CD14-positive monocyte (primary cell): ENCODE results near the gene TUBG2. TPM values are rescaled to one million over a fixed set of nuclear protein-coding genes. Genes with fewer than 3 reads are reported as not detected.

Experiments
- DNase-seq, 3 donors: peaks; one replicate each; pipeline ENCODE4 v3.0.0-alpha.2; 2011 to 2022
- H2AFZ ChIP-seq: 2 replicates; pipeline ENCODE4 v1.6.0; 2012; ENCODE audit warnings: mild to moderate bottlenecking, low read depth, low read length, inconsistent platforms; ENCODE audit not compliant: insufficient read depth, poor library complexity, severe bottlenecking
- H3K27ac ChIP-seq, 2 donors: 1 replicate in 1 of 2; 2 replicates in 1 of 2; pipeline ENCODE4 v1.5.1; 2012 to 2013; ENCODE audit warnings: low read length in 2 of 2, control low read depth in 1 of 2, inconsistent platforms in 1 of 2, low read depth in 1 of 2, mild to moderate bottlenecking in 1 of 2
- H3K27me3 ChIP-seq, 2 donors: one replicate each; pipeline versions ENCODE4 v1.6.0 to v1.6.1; 2011 to 2013; ENCODE audit warnings: low read length in 2 of 2; ENCODE audit not compliant: control insufficient read depth in 2 of 2, insufficient read depth in 2 of 2
- H3K36me3 ChIP-seq, 2 donors: replicated peaks in 1 of 2; 1 replicate in 1 of 2; 2 replicates in 1 of 2; pipeline versions ENCODE4 v1.5.1 to v1.6.1; 2012 to 2013; ENCODE audit warnings: low read length in 2 of 2, control low read depth in 1 of 2, inconsistent platforms in 1 of 2, mild to moderate bottlenecking in 1 of 2; ENCODE audit not compliant: insufficient read depth in 2 of 2, control insufficient read depth in 1 of 2
- H3K4me1 ChIP-seq, 2 donors: 1 replicate in 1 of 2; 2 replicates in 1 of 2; pipeline versions ENCODE4 v1.5.1 to v1.6.1; 2012 to 2013; ENCODE audit warnings: low read length in 2 of 2, control low read depth in 1 of 2, inconsistent platforms in 1 of 2, mild to moderate bottlenecking in 1 of 2, moderate library complexity in 1 of 2; ENCODE audit not compliant: insufficient read depth in 2 of 2, control insufficient read depth in 1 of 2
- H3K4me2 ChIP-seq: replicated peaks from 2 replicates; pipeline ENCODE3; 2012; ENCODE audit warnings: low read length, moderate library complexity, mild to moderate bottlenecking; ENCODE audit not compliant: poor library complexity, severe bottlenecking; ENCODE audit errors: extremely low read depth
- H3K4me3 ChIP-seq, 3 experiments: fragments of 200-600 bp in 1 of 3; sonication (generic) in 1 of 3; replicated peaks in 1 of 3; 1 replicate in 2 of 3; 2 replicates in 1 of 3; pipeline ENCODE4 v1.5.1; 2011 to 2013; ENCODE audit warnings: low read length in 3 of 3, mild to moderate bottlenecking in 3 of 3, control low read depth in 2 of 3, low read depth in 2 of 3, inconsistent platforms in 1 of 3, moderate library complexity in 1 of 3
- H3K79me2 ChIP-seq: 2 replicates; pipeline ENCODE4 v1.6.0; 2012; ENCODE audit warnings: mild to moderate bottlenecking, control low read depth, inconsistent platforms, low read length, moderate library complexity; ENCODE audit not compliant: insufficient read depth
- H3K9ac ChIP-seq: 2 replicates; pipeline ENCODE4 v1.6.0; 2017; ENCODE audit warnings: low read length, mild to moderate bottlenecking; ENCODE audit not compliant: insufficient read depth, poor library complexity, severe bottlenecking
- H3K9me3 ChIP-seq, 2 donors: replicated peaks in 1 of 2; 1 replicate in 1 of 2; 2 replicates in 1 of 2; pipeline versions ENCODE4 v1.5.1 to v1.6.1; 2012 to 2013; ENCODE audit warnings: low read length in 2 of 2, control low read depth in 1 of 2; ENCODE audit not compliant: control insufficient read depth in 1 of 2, insufficient read depth in 1 of 2
- H4K20me1 ChIP-seq: 2 replicates; pipeline ENCODE4 v1.6.0; 2012; ENCODE audit warnings: mild to moderate bottlenecking, low read length, control low read depth, moderate library complexity; ENCODE audit not compliant: insufficient read depth
- H3K27ac Mint-ChIP-seq, 7 donors: one replicate each; pipeline ENCODE4 v1.8.0; 2020; ENCODE audit warnings: mild to moderate bottlenecking in 7 of 7, mixed read lengths in 7 of 7, moderate library complexity in 6 of 7, inconsistent platforms in 2 of 7
- H3K27me3 Mint-ChIP-seq, 3 donors: one replicate each; pipeline ENCODE4 v1.8.0; 2021 to 2022; ENCODE audit warnings: low read depth in 3 of 3, mild to moderate bottlenecking in 3 of 3, mixed read lengths in 3 of 3, moderate library complexity in 3 of 3, inconsistent platforms in 1 of 3
- H3K36me3 Mint-ChIP-seq, 2 donors: one replicate each; pipeline ENCODE4 v1.8.0; 2020; ENCODE audit warnings: mixed read lengths in 2 of 2, inconsistent platforms in 1 of 2, mild to moderate bottlenecking in 1 of 2
- H3K4me1 Mint-ChIP-seq: one replicate; pipeline ENCODE4 v1.8.0; 2020; ENCODE audit warnings: mild to moderate bottlenecking, mixed read lengths
- H3K4me3 Mint-ChIP-seq, 2 donors: one replicate each; pipeline ENCODE4 v1.8.0; 2020; ENCODE audit warnings: mild to moderate bottlenecking in 2 of 2, mixed read lengths in 2 of 2, moderate library complexity in 1 of 2
- H3K9me3 Mint-ChIP-seq, 7 donors: one replicate each; pipeline ENCODE4 v1.8.0; 2020 to 2022; ENCODE audit warnings: mixed read lengths in 7 of 7, mild to moderate bottlenecking in 6 of 7, moderate library complexity in 6 of 7, inconsistent platforms in 2 of 7
- WGBS: methylation state at CpG from one replicate; pipeline ENCODE4 v1.1.5; 2013; ENCODE audit warnings: missing lambda C conversion rate; ENCODE audit not compliant: insufficient coverage; 5-methylcytosine and 5-hydroxymethylcytosine counted together
- intact Hi-C, 2 donors: fragments of 100-400 bp; cut with micrococcal nuclease; formaldehyde crosslinking; loops; one replicate each; pipeline versions ENCODE4 v1.15.0 to v1.15.1; 2023
- polyA plus RNA-seq, 3 donors: library from polyadenylated mRNA; depleted of rRNA in 1 of 3; unstranded in 2 of 3; stranded (reverse) in 1 of 3; fragments of 300-500 nt in 2 of 3; fragments of >200 nt in 1 of 3; fragmentation: Illumina TruSeq in 2 of 3; gene quantifications; 1 replicate in 2 of 3; 2 replicates in 1 of 3; pipeline ENCODE4 v1.2.3, GENCODE V29; 2012 to 2021
- TF ChIP-seq, protein P1 (sequence below): fragments of 200-600 bp; IDR thresholded peaks from one replicate; pipeline ENCODE4 v1.8.0; 2022; ENCODE audit warnings: antibody characterized with exemption, mild to moderate bottlenecking

The TUBG2 gene
- polyA plus RNA-seq, 3 donors: 0.31 to 7.3 (median 0.47) TPM

DNA sequence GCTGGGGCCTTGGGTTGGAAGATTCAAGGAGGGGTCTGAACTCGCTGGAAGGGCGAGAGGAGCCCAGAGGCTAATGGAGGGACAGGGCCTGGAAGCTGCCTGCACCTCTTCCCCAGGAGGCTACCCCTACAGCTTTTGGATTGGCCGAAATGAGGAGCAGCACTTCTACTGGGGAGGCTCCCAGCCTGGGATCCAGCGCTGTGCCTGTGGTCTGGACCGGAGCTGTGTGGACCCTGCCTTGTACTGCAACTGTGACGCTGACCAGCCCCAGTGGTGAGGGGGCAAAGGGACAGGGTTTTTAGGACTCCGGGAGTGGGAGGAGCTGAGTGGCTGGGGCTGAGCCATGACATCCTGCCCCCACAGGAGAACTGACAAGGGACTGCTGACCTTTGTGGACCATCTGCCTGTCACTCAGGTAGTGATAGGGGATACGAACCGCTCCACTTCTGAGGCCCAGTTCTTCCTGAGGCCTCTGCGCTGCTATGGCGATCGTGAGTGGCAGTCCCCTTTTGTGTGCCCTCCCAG lies 32.0 kb downstream of the TUBG2 start:
- no peak overlapping the region for H3K4me2 ChIP-seq
- H3K36me3 ChIP-seq: peaks cover 0 to 3% of the 10 kb centered on the region in 2 donors
- WGBS: 95% methylated on average over 11 of the region's 12 CpGs
- H3K9me3 ChIP-seq: no peaks in the 10 kb centered on the region
- no peaks in the 10 kb centered on the region for H3K4me1 ChIP-seq
- DNase-seq: no peak
- Mint-ChIP-seq H3K4me3 (no peak overlapping the region), H3K27me3 (peaks cover 0 to 12% (median 0%) of the 10 kb centered on the region in 3 donors), H3K9me3 (no peaks in the 10 kb centered on the region), H3K27ac (peak overlapping the region in 2 of 7 donors; percentile 36 to 37), H3K36me3 (peaks cover 5 to 6% of the 10 kb centered on the region in 2 donors), H3K4me1 (no peaks in the 10 kb centered on the region)
- TF ChIP-seq, protein P1, sequence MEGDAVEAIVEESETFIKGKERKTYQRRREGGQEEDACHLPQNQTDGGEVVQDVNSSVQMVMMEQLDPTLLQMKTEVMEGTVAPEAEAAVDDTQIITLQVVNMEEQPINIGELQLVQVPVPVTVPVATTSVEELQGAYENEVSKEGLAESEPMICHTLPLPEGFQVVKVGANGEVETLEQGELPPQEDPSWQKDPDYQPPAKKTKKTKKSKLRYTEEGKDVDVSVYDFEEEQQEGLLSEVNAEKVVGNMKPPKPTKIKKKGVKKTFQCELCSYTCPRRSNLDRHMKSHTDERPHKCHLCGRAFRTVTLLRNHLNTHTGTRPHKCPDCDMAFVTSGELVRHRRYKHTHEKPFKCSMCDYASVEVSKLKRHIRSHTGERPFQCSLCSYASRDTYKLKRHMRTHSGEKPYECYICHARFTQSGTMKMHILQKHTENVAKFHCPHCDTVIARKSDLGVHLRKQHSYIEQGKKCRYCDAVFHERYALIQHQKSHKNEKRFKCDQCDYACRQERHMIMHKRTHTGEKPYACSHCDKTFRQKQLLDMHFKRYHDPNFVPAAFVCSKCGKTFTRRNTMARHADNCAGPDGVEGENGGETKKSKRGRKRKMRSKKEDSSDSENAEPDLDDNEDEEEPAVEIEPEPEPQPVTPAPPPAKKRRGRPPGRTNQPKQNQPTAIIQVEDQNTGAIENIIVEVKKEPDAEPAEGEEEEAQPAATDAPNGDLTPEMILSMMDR: no peak
- intact Hi-C loops: no loop called here
- H3K79me2 ChIP-seq: no peaks in the 10 kb centered on the region
- H3K9ac ChIP-seq: no peak overlapping the region
- H3K27ac ChIP-seq: no peak overlapping the region
- H3K27me3 ChIP-seq: no peaks in the 10 kb centered on the region
- H2AFZ ChIP-seq: no peak overlapping the region
- no peaks in the 10 kb centered on the region for H4K20me1 ChIP-seq
- H3K4me3 ChIP-seq: no peak overlapping the region

DNA sequence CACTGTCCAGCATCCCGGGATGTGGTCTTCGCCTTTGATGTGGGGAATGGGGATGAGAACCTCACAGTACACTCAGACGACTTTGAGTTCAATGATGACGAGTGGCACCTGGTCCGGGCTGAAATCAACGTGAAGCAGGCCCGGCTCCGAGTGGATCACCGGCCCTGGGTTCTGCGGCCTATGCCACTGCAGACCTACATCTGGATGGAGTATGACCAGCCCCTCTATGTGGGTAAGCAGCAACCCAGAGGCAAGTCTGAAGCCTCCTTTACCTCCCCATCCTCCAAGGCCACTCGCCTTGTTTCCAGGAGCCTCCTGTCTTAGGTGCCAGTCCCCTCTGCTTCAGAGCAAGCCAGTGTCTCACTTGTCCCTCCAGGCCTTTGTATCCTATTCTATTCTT lies 33.4 kb downstream of the TUBG2 start:
- Histone ChIP-seq H3K27me3 (no peaks in the 10 kb centered on the region), H3K9ac (no peak overlapping the region), H3K4me1 (no peaks in the 10 kb centered on the region), H3K9me3 (no peaks in the 10 kb centered on the region), H2AFZ (no peak overlapping the region), H3K27ac (no peak overlapping the region), H4K20me1 (no peaks in the 10 kb centered on the region), H3K36me3 (peaks cover 3 to 4% of the 10 kb centered on the region in 2 donors), H3K4me2 (no peak overlapping the region), H3K4me3 (no peak overlapping the region), H3K79me2 (no peaks in the 10 kb centered on the region)
- intact Hi-C loops: no loop called here
- Mint-ChIP-seq H3K27ac (no peak overlapping the region), H3K4me1 (no peaks in the 10 kb centered on the region), H3K4me3 (no peak overlapping the region), H3K27me3 (peaks cover 0 to 9% (median 0%) of the 10 kb centered on the region in 3 donors), H3K36me3 (peaks cover 8 to 11% of the 10 kb centered on the region in 2 donors), H3K9me3 (no peaks in the 10 kb centered on the region)
- DNase-seq: no peak
- TF ChIP-seq, protein P1: no peak
- WGBS: 97% methylated on average over 9 of the region's 11 CpGs
